OCI-LY7 (cell line): Measurements from ENCODE around the gene CDR2L. TPM values are rescaled to one million over a fixed set of nuclear protein-coding genes. Genes with fewer than 3 reads are reported as not detected.

Experiments used
- BruUV-seq: library from RNA; stranded (reverse); fragments of 400-500 nt; replicated peaks from 2 replicates; lab custom pipeline; 2021; lab: Mats Ljungman, UMichigan
- CTCF ChIA-PET: fragments of 300-600 bp; sonication (Branson Sonifier 250); formaldehyde crosslinking; loops from one replicate; lab custom pipeline; 2022; ENCODE audit warnings: antibody characterized with exemption; ENCODE audit not compliant: unreplicated experiment; lab: Charles Lee
- POLR2A ChIA-PET: fragments of 300-600 bp; sonication (Branson Sonifier 250); formaldehyde crosslinking; loops from one replicate; lab custom pipeline; 2022; ENCODE audit warnings: antibody characterized with exemption; lab: Charles Lee
- DNase-seq: peaks from one replicate; pipeline ENCODE4 v3.0.0-alpha.2; 2015; ENCODE audit warnings: low spot score
- H2AFZ ChIP-seq: fragments of 200-600 bp; sonication (generic), shearing (Covaris generic); 2 replicates; pipeline ENCODE4 v1.6.1; 2014; ENCODE audit warnings: mild to moderate bottlenecking, antibody characterized with exemption, low read length, moderate library complexity
- H3K27ac ChIP-seq: fragments of 200-600 bp; sonication (generic); 2 replicates; pipeline ENCODE4 v1.5.1; 2014; ENCODE audit warnings: mixed run types, low read depth, mild to moderate bottlenecking, moderate library complexity, low read length, inconsistent platforms; ENCODE audit not compliant: poor library complexity, severe bottlenecking
- H3K36me3 ChIP-seq: fragments of 200-600 bp; sonication (generic); 2 replicates; pipeline ENCODE4 v1.6.1; 2014; ENCODE audit warnings: mild to moderate bottlenecking, antibody characterized with exemption, low read length, moderate library complexity, mixed read lengths; ENCODE audit not compliant: insufficient read depth
- H3K4me1 ChIP-seq: fragments of 200-600 bp; sonication (generic); 2 replicates; pipeline ENCODE4 v1.5.1; 2014; ENCODE audit warnings: mild to moderate bottlenecking, low read length; ENCODE audit not compliant: insufficient read depth, poor library complexity, severe bottlenecking
- H3K4me2 ChIP-seq: fragments of 200-600 bp; sonication (generic); 2 replicates; pipeline ENCODE4 v1.6.1; 2014; ENCODE audit warnings: mild to moderate bottlenecking, low read length
- H3K4me3 ChIP-seq: fragments of 200-600 bp; sonication (generic); 2 replicates; pipeline ENCODE4 v1.5.1; 2014; ENCODE audit warnings: mild to moderate bottlenecking, low read depth, low read length; ENCODE audit not compliant: poor library complexity, severe bottlenecking
- H3K79me2 ChIP-seq: fragments of 200-600 bp; sonication (generic); 2 replicates; pipeline ENCODE4 v1.6.1; 2016; ENCODE audit warnings: low read depth, mild to moderate bottlenecking, low read length, moderate library complexity, mixed read lengths; ENCODE audit not compliant: insufficient read depth
- H3K9me2 ChIP-seq: fragments of 200-600 bp; sonication (generic); 2 replicates; pipeline ENCODE4 v1.6.1; 2016; ENCODE audit warnings: mild to moderate bottlenecking, low read length, mixed read lengths; ENCODE audit not compliant: insufficient read depth
- H3K9me3 ChIP-seq: fragments of 200-600 bp; sonication (generic); 2 replicates; pipeline ENCODE4 v1.6.1; 2014; ENCODE audit warnings: mild to moderate bottlenecking, mixed run types, low read length, mixed read lengths
- H4K20me1 ChIP-seq: fragments of 200-600 bp; sonication (generic); 2 replicates; pipeline ENCODE4 v1.6.1; 2014; ENCODE audit warnings: mild to moderate bottlenecking, antibody characterized with exemption, low read length, moderate library complexity, mixed read lengths; ENCODE audit not compliant: insufficient read depth
- EZH2phosphoT487 ChIP-seq: fragments of 200-600 bp; sonication (generic); IDR thresholded peaks from 2 replicates; pipeline ENCODE4 v1.6.1; 2018; ENCODE audit warnings: low read depth, borderline replicate concordance, mild to moderate bottlenecking, mixed run types, antibody characterized with exemption, low read length, moderate library complexity, mixed read lengths
- intact Hi-C: fragments of 100-400 bp; cut with micrococcal nuclease; formaldehyde crosslinking; loops from one replicate; pipeline ENCODE4 v1.10.0; 2022; ENCODE audit not compliant: unreplicated experiment
- total RNA-seq, 2 experiments: library from RNA; depleted of rRNA in 1 of 2; stranded (reverse); fragments of >200 nt in 1 of 2; shearing (Covaris generic) in 1 of 2; gene quantifications; 2 replicates each; pipeline ENCODE4 v1.2.3, GENCODE V29; 2014 to 2022
- TF ChIP-seq, protein P1 (sequence below): fragments of 200-600 bp; sonication (generic); conservative IDR thresholded peaks from 2 replicates; pipeline ENCODE4 v1.5.1; 2014; ENCODE audit warnings: mild to moderate bottlenecking, antibody characterized with exemption, low read length, moderate library complexity, mixed read lengths

The CDR2L gene
- total RNA-seq, 2 experiments from 2014 or later: 0.49 to 0.79 TPM

- H3K4me1 ChIP-seq: no peaks in the 10 kb centered on the region
- DNase-seq: no peak
- no peak overlapping the region for H3K27ac ChIP-seq
- no peak overlapping the region for H3K4me2 ChIP-seq
- POLR2A ChIA-PET: interaction anchor here (0.6 kb wide), 1 partner anchor 176 kb away, joined by 3 read pairs; no protein-coding TSS in a partner anchor
- no peaks in the 10 kb centered on the region for H3K9me3 ChIP-seq
- intact Hi-C loops: no loop called here
- H3K36me3 ChIP-seq: no peaks in the 10 kb centered on the region
- H3K9me2 ChIP-seq: no peaks in the 10 kb centered on the region
- no peak overlapping the region for H3K4me3 ChIP-seq
- no peaks in the 10 kb centered on the region for H3K79me2 ChIP-seq
- no peak overlapping the region for H2AFZ ChIP-seq
- BruUV-seq: no TSS peak
- CTCF ChIA-PET: interaction anchor here (2.2 kb wide), 1 partner anchor 10 kb away, joined by 9 read pairs; no protein-coding TSS in a partner anchor
- TF ChIP-seq, protein P1, sequence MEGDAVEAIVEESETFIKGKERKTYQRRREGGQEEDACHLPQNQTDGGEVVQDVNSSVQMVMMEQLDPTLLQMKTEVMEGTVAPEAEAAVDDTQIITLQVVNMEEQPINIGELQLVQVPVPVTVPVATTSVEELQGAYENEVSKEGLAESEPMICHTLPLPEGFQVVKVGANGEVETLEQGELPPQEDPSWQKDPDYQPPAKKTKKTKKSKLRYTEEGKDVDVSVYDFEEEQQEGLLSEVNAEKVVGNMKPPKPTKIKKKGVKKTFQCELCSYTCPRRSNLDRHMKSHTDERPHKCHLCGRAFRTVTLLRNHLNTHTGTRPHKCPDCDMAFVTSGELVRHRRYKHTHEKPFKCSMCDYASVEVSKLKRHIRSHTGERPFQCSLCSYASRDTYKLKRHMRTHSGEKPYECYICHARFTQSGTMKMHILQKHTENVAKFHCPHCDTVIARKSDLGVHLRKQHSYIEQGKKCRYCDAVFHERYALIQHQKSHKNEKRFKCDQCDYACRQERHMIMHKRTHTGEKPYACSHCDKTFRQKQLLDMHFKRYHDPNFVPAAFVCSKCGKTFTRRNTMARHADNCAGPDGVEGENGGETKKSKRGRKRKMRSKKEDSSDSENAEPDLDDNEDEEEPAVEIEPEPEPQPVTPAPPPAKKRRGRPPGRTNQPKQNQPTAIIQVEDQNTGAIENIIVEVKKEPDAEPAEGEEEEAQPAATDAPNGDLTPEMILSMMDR: no peak
- TF ChIP-seq EZH2phosphoT487: no peak
- H4K20me1 ChIP-seq: no peaks in the 10 kb centered on the region
Measured at GRCh38 chr17:74951065-74951464, 36.4 kb upstream of the CDR2L start.

DNA sequence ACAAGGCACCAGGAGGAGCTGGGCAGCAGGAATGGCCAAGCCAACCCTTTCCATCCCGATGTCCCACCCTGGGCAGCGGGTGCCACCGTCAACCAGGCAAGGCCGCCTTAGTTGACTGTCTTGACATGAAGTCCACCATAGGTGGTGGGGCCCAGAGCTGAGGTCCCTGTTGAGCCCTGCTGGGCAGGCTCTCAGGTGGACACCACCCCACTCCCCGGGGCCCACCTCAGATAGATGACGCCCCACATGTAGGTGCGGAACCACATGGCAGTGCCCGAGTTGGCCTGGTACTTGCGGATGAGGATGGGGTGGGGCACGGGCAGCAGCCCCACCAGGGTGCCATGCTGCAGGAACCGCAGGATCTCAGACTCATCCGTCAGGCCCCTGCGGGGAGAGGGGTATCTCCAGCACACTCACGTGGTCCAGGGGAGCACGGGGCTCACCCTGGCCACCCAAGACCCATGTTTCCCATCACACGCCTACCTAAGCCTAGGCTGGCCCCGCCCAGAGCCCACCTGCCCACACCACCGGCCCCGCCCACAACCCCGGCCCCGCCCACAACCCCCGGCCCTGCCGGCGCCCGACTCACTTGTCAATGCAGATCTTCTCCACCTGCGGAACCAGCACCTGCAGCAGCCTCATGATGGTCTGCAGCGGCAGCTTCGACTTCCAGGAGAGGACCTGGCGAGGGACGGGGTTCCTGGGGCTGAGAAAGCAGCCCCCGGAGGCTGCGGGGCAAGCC is 35.6 kb upstream of the CDR2L start:
- POLR2A ChIA-PET: no interaction called here
- DNase-seq: no peak
- no peaks in the 10 kb centered on the region for H4K20me1 ChIP-seq
- no peaks in the 10 kb centered on the region for H3K9me3 ChIP-seq
- no peak overlapping the region for H2AFZ ChIP-seq
- no peak overlapping the region for H3K27ac ChIP-seq
- H3K4me3 ChIP-seq: no peak overlapping the region
- BruUV-seq: no TSS peak
- H3K9me2 ChIP-seq: no peaks in the 10 kb centered on the region
- intact Hi-C loops: no loop called here
- no peaks in the 10 kb centered on the region for H3K36me3 ChIP-seq
- TF ChIP-seq EZH2phosphoT487: no peak
- CTCF ChIA-PET: no interaction called here
- H3K4me1 ChIP-seq: no peaks in the 10 kb centered on the region
- H3K79me2 ChIP-seq: no peaks in the 10 kb centered on the region
- H3K4me2 ChIP-seq: no peak overlapping the region

DNA sequence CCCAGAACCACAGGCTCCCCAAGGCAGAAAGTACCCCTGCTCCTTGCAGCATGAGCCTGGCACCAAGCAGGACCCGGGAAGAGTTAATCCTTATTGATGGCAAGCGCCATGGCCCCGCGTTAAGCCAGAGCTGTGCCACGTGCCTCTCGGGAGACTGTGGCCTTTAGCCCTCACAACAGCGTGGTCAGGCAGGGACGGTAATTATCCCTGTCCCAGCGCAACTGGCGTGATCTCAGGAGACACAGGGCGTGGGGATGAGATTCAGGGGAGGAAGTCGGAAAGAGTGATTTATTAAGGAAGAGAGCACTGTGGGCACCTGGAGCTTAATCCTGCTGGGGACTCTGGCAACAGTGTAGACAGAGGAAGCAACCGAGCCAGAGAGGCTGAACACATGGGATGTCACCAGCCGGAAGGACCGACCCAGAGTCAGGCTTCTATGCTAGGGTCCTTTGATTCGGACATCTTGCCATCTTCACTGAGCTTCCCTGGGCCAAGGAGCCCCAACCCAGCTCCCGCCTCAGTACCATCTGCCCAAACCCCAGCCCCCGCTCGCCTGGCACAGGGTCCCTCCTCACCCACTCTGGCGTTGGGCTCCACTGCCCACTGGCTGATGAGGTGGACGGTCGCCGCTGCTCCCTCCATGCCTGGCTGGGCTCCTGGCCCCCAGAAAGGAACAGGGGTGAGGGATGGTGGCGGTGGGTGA is 34.9 kb upstream of the CDR2L start:
- no peak for DNase-seq
- Histone ChIP-seq H3K4me2 (no peak overlapping the region), H3K79me2 (no peaks in the 10 kb centered on the region), H3K9me2 (no peaks in the 10 kb centered on the region), H4K20me1 (no peaks in the 10 kb centered on the region), H3K27ac (no peak overlapping the region), H3K4me1 (no peaks in the 10 kb centered on the region), H2AFZ (no peak overlapping the region), H3K36me3 (no peaks in the 10 kb centered on the region), H3K9me3 (no peaks in the 10 kb centered on the region), H3K4me3 (no peak overlapping the region)
- CTCF ChIA-PET: no interaction called here
- TF ChIP-seq, protein P1: no peak
- no peak for TF ChIP-seq EZH2phosphoT487
- POLR2A ChIA-PET: no interaction called here
- BruUV-seq: no TSS peak
- intact Hi-C loops: no loop called here
